Endothelial cell of umbilical vein (primary cell): ENCODE data around the gene EPO. TPM values are rescaled to one million over a fixed set of nuclear protein-coding genes. Genes with fewer than 3 reads are reported as not detected.

ENCODE experiments used
- BruUV-seq: library from RNA; stranded (reverse); fragments of 400-500 nt; replicated peaks from 2 replicates; lab custom pipeline; 2021; lab: Mats Ljungman, UMichigan
- CTCF ChIA-PET: fragments of 300-600, 350-600 bp; sonication (Branson Sonifier 250); formaldehyde crosslinking; loops from one replicate; lab custom pipeline; 2021; ENCODE audit warnings: antibody characterized with exemption, inconsistent platforms; lab: Charles Lee
- POLR2A ChIA-PET: fragments of 300-600, 350-600 bp; sonication (Branson Sonifier 250); formaldehyde crosslinking; loops from one replicate; lab custom pipeline; 2021; ENCODE audit warnings: antibody characterized with exemption, inconsistent platforms; lab: Charles Lee
- DNase-seq: peaks from one replicate; pipeline ENCODE4 v3.0.0-alpha.2; 2011; ENCODE audit warnings: low read depth, low spot score
- FAIRE-seq: peaks from 2 replicates; lab custom pipeline; 2011; peaks lifted over from hg19 to GRCh38; lab: Jason Lieb, UNC
- H2AFZ ChIP-seq: 2 replicates; pipeline ENCODE4 v1.6.0; 2012; ENCODE audit warnings: low read depth, low read length, control low read depth, inconsistent platforms
- H3K27ac ChIP-seq: 2 replicates; pipeline ENCODE4 v1.5.1; 2011; ENCODE audit warnings: low read depth, mild to moderate bottlenecking, control low read depth, low read length, moderate library complexity; ENCODE audit not compliant: insufficient read depth
- H3K27me3 ChIP-seq, 2 experiments: 2 replicates each; pipeline versions ENCODE4 v1.6.0 to v1.6.1; 2011; ENCODE audit warnings: low read length in 2 of 2, mixed read lengths in 1 of 2; ENCODE audit not compliant: control insufficient read depth in 2 of 2, insufficient read depth in 2 of 2
- H3K36me3 ChIP-seq, 2 experiments: 2 replicates in 1 of 2; 3 replicates in 1 of 2; pipeline ENCODE4 v1.5.1; 2011; ENCODE audit warnings: low read length in 2 of 2, mild to moderate bottlenecking in 1 of 2, moderate library complexity in 1 of 2; ENCODE audit not compliant: control insufficient read depth in 2 of 2, insufficient read depth in 2 of 2; ENCODE audit errors: extremely low read depth in 1 of 2
- H3K4me1 ChIP-seq: 3 replicates; pipeline ENCODE4 v1.5.1; 2011; ENCODE audit warnings: mild to moderate bottlenecking, low read length; ENCODE audit not compliant: control insufficient read depth, insufficient read depth; ENCODE audit errors: extremely low read depth
- H3K4me2 ChIP-seq: 2 replicates; pipeline ENCODE4 v1.6.1; 2011; ENCODE audit warnings: low read length, control low read depth, mixed read lengths; ENCODE audit not compliant: insufficient read depth
- H3K4me3 ChIP-seq, 3 experiments: fragments of 200-600 bp in 1 of 3; sonication (generic), shearing (Covaris generic) in 1 of 3; replicated peaks in 1 of 3; 2 replicates each; pipeline ENCODE4 v1.5.1; 2011 to 2016; ENCODE audit warnings: control low read depth in 3 of 3, low read length in 3 of 3, mild to moderate bottlenecking in 2 of 3, inconsistent platforms in 1 of 3, low read depth in 1 of 3, moderate library complexity in 1 of 3; ENCODE audit not compliant: insufficient read depth in 1 of 3
- H3K79me2 ChIP-seq: 2 replicates; pipeline ENCODE4 v1.6.0; 2012; ENCODE audit warnings: low read length, inconsistent platforms; ENCODE audit not compliant: control insufficient read depth, insufficient read depth
- H3K9ac ChIP-seq: replicated peaks from 2 replicates; pipeline ENCODE3; 2011; ENCODE audit warnings: low read length, control low read depth; ENCODE audit not compliant: insufficient read depth; ENCODE audit errors: extremely low read depth
- H3K9me1 ChIP-seq: replicated peaks from 3 replicates; pipeline ENCODE4 v1.6.0; 2011; ENCODE audit warnings: mild to moderate bottlenecking, low read length; ENCODE audit not compliant: control insufficient read depth, insufficient read depth; ENCODE audit errors: extremely low read depth
- H3K9me3 ChIP-seq: replicated peaks from 2 replicates; pipeline ENCODE4 v1.5.1; 2012; ENCODE audit warnings: low read length, inconsistent platforms; ENCODE audit not compliant: control insufficient read depth, insufficient read depth
- H4K20me1 ChIP-seq: replicated peaks from 2 replicates; pipeline ENCODE3; 2011; ENCODE audit warnings: mild to moderate bottlenecking, low read length; ENCODE audit not compliant: control insufficient read depth, insufficient read depth; ENCODE audit errors: extremely low read depth
- CTCF ChIP-seq, 2 donors: IDR thresholded peaks; 1 replicate in 1 of 2; 2 replicates in 1 of 2; pipeline ENCODE4 v1.5.1; 2011; ENCODE audit warnings: low read length in 2 of 2, mild to moderate bottlenecking in 2 of 2, moderate library complexity in 2 of 2, control low read depth in 1 of 2, inconsistent platforms in 1 of 2, low read depth in 1 of 2; ENCODE audit not compliant: insufficient read depth in 1 of 2; ENCODE audit errors: extremely low read depth in 1 of 2
- GATA2 ChIP-seq: IDR thresholded peaks from 2 replicates; pipeline ENCODE4 v1.7.0; 2011; ENCODE audit warnings: low read depth, mild to moderate bottlenecking, moderate library complexity, mixed read lengths, low read length; ENCODE audit not compliant: insufficient read length, insufficient read depth
- JUN ChIP-seq: IDR thresholded peaks from 2 replicates; pipeline ENCODE4 v1.6.1; 2011; ENCODE audit warnings: borderline replicate concordance, low read depth; ENCODE audit not compliant: insufficient read length, insufficient read depth
- MYC ChIP-seq: IDR thresholded peaks from one replicate; pipeline ENCODE4 v1.6.1; 2011; ENCODE audit warnings: mild to moderate bottlenecking, low read depth, low read length
- POLR2A ChIP-seq: IDR thresholded peaks from 2 replicates; pipeline ENCODE4 v1.6.1; 2012; ENCODE audit warnings: low read depth, mild to moderate bottlenecking, control low read depth, low read length
- POLR2AphosphoS5 ChIP-seq: IDR thresholded peaks from 2 replicates; pipeline ENCODE4 v1.6.1; 2012; ENCODE audit warnings: low read depth, mild to moderate bottlenecking, control low read depth, low read length, moderate library complexity; ENCODE audit not compliant: insufficient read depth
- dilution Hi-C: fragments of 300-500 bp; cut with MboI; formaldehyde crosslinking; loops from one replicate; pipeline ENCODE4 v1.15.0; 2019; ENCODE audit warnings: low sequenced_read_pairs; ENCODE audit not compliant: extremely low pct_ligation_motif_present
- intact Hi-C: fragments of 100-400 bp; cut with micrococcal nuclease; formaldehyde crosslinking; loops from one replicate; pipeline ENCODE4 v1.10.0; 2022
- polyA plus RNA-seq, 4 experiments: library from polyadenylated mRNA; depleted of rRNA in 3 of 4; stranded (reverse) in 3 of 4; unstranded in 1 of 4; fragments of >200 nt; gene quantifications; 2 replicates each; pipeline versions ENCODE4 v1.2.1 to v1.2.3, GENCODE V29; 2011 to 2012; ENCODE audit warnings: missing spikeins in 1 of 4
- total RNA-seq: library from RNA; stranded (reverse); gene quantifications from 2 replicates; pipeline ENCODE4 v1.2.3, GENCODE V29; 2021
- TF ChIP-seq, protein P1 (sequence below): IDR thresholded peaks from 2 replicates; pipeline ENCODE4 v1.6.1; 2011; ENCODE audit not compliant: insufficient read depth, insufficient read length

The EPO gene
- total and polyA plus RNA-seq, 2 donors (not counting 3 experiments of a cell fraction or from before 2014, with no cell fraction given), result not detected

- Histone ChIP-seq H3K4me3 (peak overlapping the region; percentile 70 to 88 (median 86)), H4K20me1 (no peaks in the 10 kb centered on the region), H3K9me3 (no peaks in the 10 kb centered on the region), H3K27ac (no peak overlapping the region), H3K27me3 (peaks cover 1 to 2% of the 10 kb centered on the region in 2 experiments), H3K9me1 (no peaks in the 10 kb centered on the region), H3K9ac (peak overlapping the region; percentile 45), H2AFZ (no peak overlapping the region), H3K4me1 (peaks cover 4% of the 10 kb centered on the region), H3K36me3 (peaks cover 8 to 28% of the 10 kb centered on the region in 2 experiments), H3K4me2 (peak overlapping the region; percentile 74), H3K79me2 (peaks cover 28% of the 10 kb centered on the region)
- intact Hi-C loops (loop anchor here (5.0 kb wide), 1 partner anchor 208 kb away; no protein-coding TSS in a partner anchor), dilution Hi-C loops (no loop called here)
- DNase-seq, result no peak
- CTCF ChIA-PET, result interaction anchor here (0.7 to 1.4 kb wide), 4 partner anchors 8 to 177 kb away, joined by 3 to 5 read pairs (median 4); partner anchors contain the start of genes POP7 and SLC12A9
- TF ChIP-seq POLR2A, result peak; percentile 5
- TF ChIP-seq, protein P1, sequence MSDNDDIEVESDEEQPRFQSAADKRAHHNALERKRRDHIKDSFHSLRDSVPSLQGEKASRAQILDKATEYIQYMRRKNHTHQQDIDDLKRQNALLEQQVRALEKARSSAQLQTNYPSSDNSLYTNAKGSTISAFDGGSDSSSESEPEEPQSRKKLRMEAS, result no peak
- no TSS peak for BruUV-seq
- POLR2A ChIA-PET, result no interaction called here
- FAIRE-seq, result no peak
Observed at GRCh38 chr7:100675105-100675451, 45.2 kb upstream of the EPO start.

GRCh38 chr7:100675581-100676350 is 44.5 kb upstream of the EPO start:
- BruUV-seq, result no TSS peak
- ChIA-PET CTCF (interaction anchor here (0.6 to 2.2 kb wide), 10 partner anchors 9 to 245 kb away, joined by 3 to 5 read pairs (median 4); partner anchors contain the start of genes MOSPD3 and POP7), POLR2A (interaction anchor here (1.0 kb wide), 1 partner anchor 247 kb away, joined by 3 read pairs; the partner anchor contains the start of gene ZCWPW1)
- Histone ChIP-seq H3K4me3 (peak overlapping the region; percentile 9 to 88 (median 40)), H3K4me2 (peak overlapping the region; percentile 7), H3K36me3 (peaks cover 10 to 33% of the 10 kb centered on the region in 2 experiments), H3K27ac (no peak overlapping the region), H3K79me2 (peaks cover 28% of the 10 kb centered on the region), H3K9me3 (no peaks in the 10 kb centered on the region), H3K9me1 (no peaks in the 10 kb centered on the region), H3K4me1 (peaks cover 4% of the 10 kb centered on the region), H3K27me3 (peaks cover 0 to 2% of the 10 kb centered on the region in 2 experiments), H2AFZ (no peak overlapping the region), H3K9ac (peak overlapping the region; percentile 36), H4K20me1 (no peaks in the 10 kb centered on the region)
- no peak for TF ChIP-seq MYC
- TF ChIP-seq GATA2, result no peak
- TF ChIP-seq POLR2AphosphoS5, result peak; percentile 45
- TF ChIP-seq CTCF (IDR thresholded peaks at IDR 0.05; ENCODE audit: extremely low read depth in 1 of 2, insufficient read depth in 1 of 2, low read depth in 1 of 2, low read length in 2 of 2), result no peak
- TF ChIP-seq POLR2A, result peak; percentile 37
- TF ChIP-seq, protein P1, result no peak
- no peak for TF ChIP-seq JUN
- intact Hi-C loops, result loop anchor here (5.0 kb wide), 1 partner anchor 208 kb away; no protein-coding TSS in a partner anchor
- dilution Hi-C loops, result no loop called here
- FAIRE-seq (peak; percentile 79), DNase-seq (peak; percentile 59)
